ENCODE data around the gene ZBTB7C. TPM values are rescaled to one million over a fixed set of nuclear protein-coding genes. Genes with fewer than 3 reads are reported as not detected.

ZBTB7C gene
- total and polyA plus RNA-seq, 4 donors = 3.2 to 10.9 (median 3.7) TPM

DNA sequence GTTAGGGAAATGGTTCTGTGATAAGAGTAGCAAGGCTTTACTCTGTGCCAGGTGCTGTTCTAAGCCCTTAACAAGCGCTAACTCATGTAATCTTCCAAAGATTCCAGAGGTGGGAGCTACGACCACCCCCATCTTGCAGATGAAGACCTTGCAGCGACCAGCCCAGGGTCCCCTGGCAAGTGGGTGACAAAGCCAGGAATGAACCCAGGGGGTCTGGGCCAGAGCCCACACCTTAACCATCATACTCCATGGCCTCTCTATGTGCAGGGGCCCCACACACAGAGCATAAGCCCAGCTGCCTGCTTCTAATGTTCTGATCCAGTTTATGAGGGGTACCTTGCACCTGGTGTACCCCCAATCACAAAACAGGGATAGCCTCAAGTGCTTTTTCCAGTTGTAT, 105.3 kb downstream of the ZBTB7C start:
- Histone ChIP-seq H3K36me3 (ENCODE audit: control insufficient read depth in 4 of 4, insufficient read depth in 4 of 4, low read length in 4 of 4) (no peaks in the 10 kb centered on the region), H3K4me3 (no peak overlapping the region), H3K27ac (ENCODE audit: low read depth in 1 of 2, low read length in 1 of 2) (no peak overlapping the region), H3K9me3 (ENCODE audit: control insufficient read depth in 4 of 4, insufficient read depth in 3 of 4, low read length in 3 of 4) (no peaks in the 10 kb centered on the region), H3K27me3 (ENCODE audit: control insufficient read depth in 3 of 3, insufficient read depth in 3 of 3, low read length in 2 of 3) (no peaks in the 10 kb centered on the region), H3K9ac (ENCODE audit: insufficient read depth in 1 of 2, low read length in 2 of 2) (no peak overlapping the region), H3K4me1 (ENCODE audit: control insufficient read depth in 5 of 5, insufficient read depth in 5 of 5, low read length in 5 of 5) (peaks cover 0 to 11% (median 6%) of the 10 kb centered on the region in 5 donors)
- no peak for DNase-seq
- TF ChIP-seq, protein P1, sequence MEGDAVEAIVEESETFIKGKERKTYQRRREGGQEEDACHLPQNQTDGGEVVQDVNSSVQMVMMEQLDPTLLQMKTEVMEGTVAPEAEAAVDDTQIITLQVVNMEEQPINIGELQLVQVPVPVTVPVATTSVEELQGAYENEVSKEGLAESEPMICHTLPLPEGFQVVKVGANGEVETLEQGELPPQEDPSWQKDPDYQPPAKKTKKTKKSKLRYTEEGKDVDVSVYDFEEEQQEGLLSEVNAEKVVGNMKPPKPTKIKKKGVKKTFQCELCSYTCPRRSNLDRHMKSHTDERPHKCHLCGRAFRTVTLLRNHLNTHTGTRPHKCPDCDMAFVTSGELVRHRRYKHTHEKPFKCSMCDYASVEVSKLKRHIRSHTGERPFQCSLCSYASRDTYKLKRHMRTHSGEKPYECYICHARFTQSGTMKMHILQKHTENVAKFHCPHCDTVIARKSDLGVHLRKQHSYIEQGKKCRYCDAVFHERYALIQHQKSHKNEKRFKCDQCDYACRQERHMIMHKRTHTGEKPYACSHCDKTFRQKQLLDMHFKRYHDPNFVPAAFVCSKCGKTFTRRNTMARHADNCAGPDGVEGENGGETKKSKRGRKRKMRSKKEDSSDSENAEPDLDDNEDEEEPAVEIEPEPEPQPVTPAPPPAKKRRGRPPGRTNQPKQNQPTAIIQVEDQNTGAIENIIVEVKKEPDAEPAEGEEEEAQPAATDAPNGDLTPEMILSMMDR (IDR thresholded peaks at IDR 0.05; ENCODE audit: control extremely low read depth, extremely low read depth) = no peak
- no peak for ATAC-seq (ENCODE audit: insufficient read depth, low FRiP score)
- 91 to 93% methylated on average over 3 of the region's 3 CpGs for WGBS, 2 donors

DNA sequence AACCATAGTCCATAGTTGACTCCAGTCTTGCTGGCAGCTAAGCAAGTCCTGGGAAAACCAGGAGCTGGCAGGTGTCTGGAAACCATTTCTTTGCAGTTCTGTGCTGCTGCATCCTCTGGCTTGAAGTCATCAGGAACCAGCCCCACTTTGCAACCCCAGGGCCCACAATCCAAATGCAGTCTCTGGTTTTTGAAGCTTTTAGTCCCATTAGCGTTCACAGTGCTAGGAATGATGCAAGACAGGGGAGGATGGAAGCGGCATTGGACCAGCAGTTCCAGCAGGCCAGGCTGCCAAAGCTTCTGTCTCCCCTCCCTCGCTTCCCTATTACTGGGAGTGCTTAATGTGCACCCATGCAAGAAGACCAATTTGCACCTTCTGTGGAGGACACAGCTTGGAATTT, 106.4 kb downstream of the ZBTB7C start:
- no peak for ATAC-seq (ENCODE audit: insufficient read depth, low FRiP score)
- no peaks in the 10 kb centered on the region for H3K9me3 ChIP-seq (ENCODE audit: control insufficient read depth in 4 of 4, insufficient read depth in 3 of 4, low read length in 3 of 4)
- no peak for DNase-seq
- H3K9ac ChIP-seq (ENCODE audit: insufficient read depth in 1 of 2, low read length in 2 of 2) = no peak overlapping the region
- H3K27ac ChIP-seq (ENCODE audit: low read depth in 1 of 2, low read length in 1 of 2) = no peak overlapping the region
- 93 to 95% methylated on average over 3 of the region's 3 CpGs for WGBS, 2 donors
- no peaks in the 10 kb centered on the region for H3K27me3 ChIP-seq (ENCODE audit: control insufficient read depth in 3 of 3, insufficient read depth in 3 of 3, low read length in 2 of 3)
- H3K4me1 ChIP-seq (ENCODE audit: control insufficient read depth in 5 of 5, insufficient read depth in 5 of 5, low read length in 5 of 5) = peaks cover 0 to 7% (median 2%) of the 10 kb centered on the region in 5 donors
- H3K36me3 ChIP-seq (ENCODE audit: control insufficient read depth in 4 of 4, insufficient read depth in 4 of 4, low read length in 4 of 4) = no peaks in the 10 kb centered on the region
- TF ChIP-seq, protein P1 (IDR thresholded peaks at IDR 0.05; ENCODE audit: control extremely low read depth, extremely low read depth) = no peak
- H3K4me3 ChIP-seq = no peak overlapping the region

DNA sequence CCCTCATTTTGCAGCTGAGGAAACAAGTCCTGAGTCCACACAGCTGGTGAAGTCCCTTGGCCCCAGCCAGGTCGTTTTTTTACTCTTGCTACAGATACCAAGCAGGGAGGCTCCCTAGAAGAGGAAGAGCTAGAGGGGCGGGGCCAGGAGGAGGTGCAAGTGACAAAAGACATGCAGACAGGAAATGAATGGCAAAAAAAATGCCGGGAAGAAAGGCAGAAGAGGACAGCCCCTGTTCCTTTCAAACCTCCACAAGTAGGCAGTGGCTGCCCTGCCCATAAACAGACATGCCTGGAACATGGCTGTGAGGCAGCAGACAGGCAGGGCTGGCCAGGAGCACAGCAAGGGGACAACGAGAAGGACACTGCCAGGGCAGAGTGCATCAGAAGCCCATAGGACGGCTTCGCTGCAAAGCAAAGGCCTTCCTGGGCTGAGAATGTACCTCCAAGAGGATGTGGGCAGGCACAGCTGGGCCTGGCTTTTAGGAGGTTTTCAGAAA, 108.7 kb downstream of the ZBTB7C start:
- DNase-seq = peak; percentile 23 to 46 (median 35)
- 39% methylated on average over 6 of the region's 6 CpGs for WGBS, 2 donors
- TF ChIP-seq, protein P1 (IDR thresholded peaks at IDR 0.05; ENCODE audit: control extremely low read depth, extremely low read depth) = no peak
- no peak overlapping the region for H3K27ac ChIP-seq (ENCODE audit: low read depth in 1 of 2, low read length in 1 of 2)
- no peak overlapping the region for H3K4me3 ChIP-seq
- H3K4me1 ChIP-seq (ENCODE audit: control insufficient read depth in 5 of 5, insufficient read depth in 5 of 5, low read length in 5 of 5) = peaks cover 0 to 7% (median 2%) of the 10 kb centered on the region in 5 donors
- ATAC-seq (ENCODE audit: insufficient read depth, low FRiP score) = no peak
- H3K9ac ChIP-seq (ENCODE audit: insufficient read depth in 1 of 2, low read length in 2 of 2) = no peak overlapping the region
- no peaks in the 10 kb centered on the region for H3K27me3 ChIP-seq (ENCODE audit: control insufficient read depth in 3 of 3, insufficient read depth in 3 of 3, low read length in 2 of 3)
- no peaks in the 10 kb centered on the region for H3K36me3 ChIP-seq (ENCODE audit: control insufficient read depth in 4 of 4, insufficient read depth in 4 of 4, low read length in 4 of 4)
- no peaks in the 10 kb centered on the region for H3K9me3 ChIP-seq (ENCODE audit: control insufficient read depth in 4 of 4, insufficient read depth in 3 of 4, low read length in 3 of 4)

DNA sequence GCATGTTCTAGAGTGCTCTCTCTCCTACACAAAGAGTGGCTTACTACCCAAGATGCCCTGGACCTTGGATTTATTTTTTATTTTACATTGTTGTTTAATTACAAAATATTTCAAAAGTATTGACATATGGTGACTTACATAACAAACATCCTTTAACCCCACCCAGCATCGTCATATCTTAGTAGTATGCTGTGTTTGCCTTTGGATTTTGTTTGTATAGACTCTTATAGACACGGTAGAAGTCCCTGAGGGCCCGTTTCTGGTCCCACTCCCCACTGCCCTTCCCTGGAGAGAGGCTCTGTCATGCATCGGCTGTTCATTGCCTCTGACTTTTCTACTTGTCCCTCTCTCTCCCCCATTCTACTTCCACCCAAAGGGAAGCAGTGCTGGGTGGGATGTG, 112.0 kb downstream of the ZBTB7C start:
- ATAC-seq (ENCODE audit: insufficient read depth, low FRiP score) = no peak
- Histone ChIP-seq H3K36me3 (ENCODE audit: control insufficient read depth in 4 of 4, insufficient read depth in 4 of 4, low read length in 4 of 4) (no peaks in the 10 kb centered on the region), H3K9me3 (ENCODE audit: control insufficient read depth in 4 of 4, insufficient read depth in 3 of 4, low read length in 3 of 4) (no peaks in the 10 kb centered on the region), H3K27ac (ENCODE audit: low read depth in 1 of 2, low read length in 1 of 2) (no peak overlapping the region), H3K4me1 (ENCODE audit: control insufficient read depth in 5 of 5, insufficient read depth in 5 of 5, low read length in 5 of 5) (peaks cover 0 to 7% (median 0%) of the 10 kb centered on the region in 5 donors), H3K9ac (ENCODE audit: insufficient read depth in 1 of 2, low read length in 2 of 2) (no peak overlapping the region), H3K4me3 (no peak overlapping the region), H3K27me3 (ENCODE audit: control insufficient read depth in 3 of 3, insufficient read depth in 3 of 3, low read length in 2 of 3) (no peaks in the 10 kb centered on the region)
- 72 to 78% methylated on average over 4 of the region's 4 CpGs for WGBS, 2 donors
- TF ChIP-seq, protein P1 (IDR thresholded peaks at IDR 0.05; ENCODE audit: control extremely low read depth, extremely low read depth) = no peak
- no peak for DNase-seq

Measured in lung (tissue), 12 donors.